HCT116 (cell line): ENCODE measurements around the gene KCNQ4. TPM values are rescaled to one million over a fixed set of nuclear protein-coding genes. Genes with fewer than 3 reads are reported as not detected.

Experiments used
- ATAC-seq: fragments of 200-7000 bp; cut with Tn5 transposase; 2 replicates; pipeline ENCODE4 v1.9.1; 2020; ENCODE audit warnings: mild to moderate bottlenecking, moderate library complexity
- BruUV-seq: library from RNA; stranded (reverse); fragments of 400-500 nt; replicated peaks from 2 replicates; lab custom pipeline; 2021; lab: Mats Ljungman, UMichigan
- CTCF ChIA-PET: fragments of 300-600 bp; sonication (Branson Sonifier 250); formaldehyde crosslinking; loops from one replicate; lab custom pipeline; 2021; ENCODE audit warnings: antibody characterized with exemption; lab: Charles Lee
- POLR2A ChIA-PET: fragments of 300-600, 350-600 bp; sonication (Branson Sonifier 250); formaldehyde crosslinking; loops from one replicate; lab custom pipeline; 2021; ENCODE audit warnings: antibody characterized with exemption; lab: Charles Lee
- RAD21 ChIA-PET, 2 experiments: fragments of 300-600 bp; sonication (Branson Sonifier 250); formaldehyde crosslinking; loops; one replicate each; lab custom pipeline; 2023; ENCODE audit warnings: low total read pairs in 2 of 2; ENCODE audit not compliant: uncharacterized antibody in 2 of 2, unreplicated experiment in 2 of 2, low non-redundant PET in 1 of 2; lab: Charles Lee
- DNase-seq: peaks from one replicate; pipeline ENCODE4 v3.0.0-alpha.2; 2010; ENCODE audit warnings: low read depth, low spot score
- H2AFZ ChIP-seq: fragments of 200-600 bp; shearing (Covaris generic), sonication (generic); 2 replicates; pipeline ENCODE4 v1.6.1; 2017; ENCODE audit warnings: low read depth, mixed run types, mixed read lengths, antibody characterized with exemption, low read length; ENCODE audit not compliant: poor library complexity, severe bottlenecking
- H3K27ac ChIP-seq: 2 replicates; pipeline ENCODE4 v1.5.1; 2012; ENCODE audit warnings: low read depth, low read length
- H3K27me3 ChIP-seq: fragments of 200-600 bp; sonication (generic); 2 replicates; pipeline ENCODE4 v1.6.1; 2016; ENCODE audit warnings: mixed run types, low read length, mixed read lengths; ENCODE audit not compliant: insufficient read depth
- H3K36me3 ChIP-seq, 2 experiments: fragments of 200-500 bp in 1 of 2; fragments of 200-600 bp in 1 of 2; sonication (Bioruptor generic) in 1 of 2; sonication (generic) in 1 of 2; 2 replicates each; pipeline versions ENCODE4 v1.5.1 to v1.6.1; 2014 to 2016; ENCODE audit warnings: low read length in 2 of 2, inconsistent platforms in 1 of 2, mixed read lengths in 1 of 2, mixed run types in 1 of 2; ENCODE audit not compliant: insufficient read depth in 2 of 2, control insufficient read depth in 1 of 2
- H3K4me1 ChIP-seq, 2 experiments: fragments of 200-600 bp in 1 of 2; sonication (generic) in 1 of 2; 2 replicates each; pipeline versions ENCODE4 v1.5.1 to v1.6.1; 2012 to 2017; ENCODE audit warnings: low read length in 2 of 2, inconsistent platforms in 1 of 2, mild to moderate bottlenecking in 1 of 2, mixed read lengths in 1 of 2, mixed run types in 1 of 2, moderate library complexity in 1 of 2; ENCODE audit not compliant: insufficient read depth in 2 of 2, control insufficient read depth in 1 of 2
- H3K4me2 ChIP-seq: fragments of 200-600 bp; sonication (generic); 2 replicates; pipeline ENCODE4 v1.6.1; 2017; ENCODE audit warnings: mixed run types, low read length, mixed read lengths
- H3K4me3 ChIP-seq, 2 experiments: fragments of 200-600 bp in 1 of 2; sonication (generic) in 1 of 2; replicated peaks in 1 of 2; 2 replicates each; pipeline ENCODE4 v1.5.1; 2011 to 2016; ENCODE audit warnings: low read length in 2 of 2, control low read depth in 1 of 2, low read depth in 1 of 2, mild to moderate bottlenecking in 1 of 2, mixed read lengths in 1 of 2, mixed run types in 1 of 2
- H3K79me2 ChIP-seq: fragments of 200-600 bp; sonication (generic); 2 replicates; pipeline ENCODE4 v1.6.1; 2017; ENCODE audit warnings: mild to moderate bottlenecking, mixed run types, low read length, moderate library complexity, mixed read lengths; ENCODE audit not compliant: insufficient read depth
- H3K9ac ChIP-seq: fragments of 200-600 bp; sonication (generic); 2 replicates; pipeline ENCODE4 v1.6.1; 2016; ENCODE audit warnings: low read length, mixed read lengths
- H3K9me2 ChIP-seq: fragments of 200-600 bp; sonication (generic), shearing (Covaris generic); 2 replicates; pipeline ENCODE4 v1.6.1; 2017; ENCODE audit warnings: mixed run types, mild to moderate bottlenecking, moderate library complexity; ENCODE audit not compliant: insufficient read depth
- H3K9me3 ChIP-seq, 2 experiments: fragments of 200-500 bp in 1 of 2; fragments of 200-600 bp in 1 of 2; sonication (Bioruptor generic) in 1 of 2; sonication (generic) in 1 of 2; 2 replicates each; pipeline ENCODE4 v1.6.1; 2014 to 2017; ENCODE audit warnings: low read length in 2 of 2, mixed read lengths in 2 of 2, inconsistent platforms in 1 of 2, low read depth in 1 of 2, mild to moderate bottlenecking in 1 of 2, mixed run types in 1 of 2, moderate library complexity in 1 of 2; ENCODE audit not compliant: control insufficient read depth in 1 of 2, insufficient read depth in 1 of 2
- H4K20me1 ChIP-seq: fragments of 200-600 bp; sonication (generic), shearing (Covaris generic); 2 replicates; pipeline ENCODE4 v1.6.1; 2017; ENCODE audit warnings: mixed run types, mild to moderate bottlenecking, moderate library complexity; ENCODE audit not compliant: insufficient read depth
- ATF3 ChIP-seq: IDR thresholded peaks from 2 replicates; pipeline ENCODE4 v1.6.1; 2012
- CBX3 ChIP-seq: IDR thresholded peaks from 2 replicates; pipeline ENCODE4 v1.6.1; 2012; ENCODE audit warnings: low read depth
- CEBPB ChIP-seq: IDR thresholded peaks from 2 replicates; pipeline ENCODE4 v1.6.1; 2012; ENCODE audit warnings: low read depth
- EGR1 ChIP-seq: IDR thresholded peaks from 2 replicates; pipeline ENCODE4 v1.6.1; 2012; ENCODE audit warnings: low read depth
- ELF1 ChIP-seq: IDR thresholded peaks from 2 replicates; pipeline ENCODE4 v1.6.1; 2012; ENCODE audit warnings: low read depth, borderline replicate concordance
- EZH2 ChIP-seq: fragments of 200-600 bp; sonication (generic); IDR thresholded peaks from 2 replicates; pipeline ENCODE4 v1.6.1; 2017; ENCODE audit warnings: antibody characterized with exemption, mixed run types
- EZH2phosphoT487 ChIP-seq: fragments of 200-600 bp; IDR thresholded peaks from 2 replicates; pipeline ENCODE4 v1.6.1; 2018; ENCODE audit warnings: antibody characterized with exemption, borderline replicate concordance
- FOSL1 ChIP-seq: IDR thresholded peaks from 2 replicates; pipeline ENCODE4 v1.6.1; 2012; ENCODE audit warnings: low read depth
- MAX ChIP-seq: IDR thresholded peaks from 2 replicates; pipeline ENCODE4 v1.6.1; 2012
- POLR2AphosphoS5 ChIP-seq: IDR thresholded peaks from 2 replicates; pipeline ENCODE4 v1.6.1; 2011; ENCODE audit warnings: mild to moderate bottlenecking, low read depth, low read length, moderate library complexity
- RAD21 ChIP-seq: IDR thresholded peaks from 2 replicates; pipeline ENCODE4 v1.6.1; 2012; ENCODE audit warnings: low read depth, mild to moderate bottlenecking
- SIN3A ChIP-seq: IDR thresholded peaks from 2 replicates; pipeline ENCODE4 v1.6.1; 2012; ENCODE audit warnings: low read depth
- SP1 ChIP-seq: IDR thresholded peaks from 2 replicates; pipeline ENCODE4 v1.6.1; 2012; ENCODE audit warnings: low read depth
- TCF7L2 ChIP-seq: IDR thresholded peaks from 2 replicates; pipeline ENCODE4 v1.7.0; 2011; ENCODE audit warnings: borderline replicate concordance, inconsistent platforms; ENCODE audit not compliant: insufficient read depth, insufficient read length; ENCODE audit errors: extremely low read depth
- intact Hi-C: fragments of 100-400 bp; cut with micrococcal nuclease; formaldehyde crosslinking; loops from 2 replicates; pipeline ENCODE4 v1.10.0; 2022
- total RNA-seq: library from RNA; stranded (reverse); gene quantifications from one replicate; pipeline ENCODE4 v1.2.1, GENCODE V29; 2021; ENCODE audit not compliant: unreplicated experiment

KCNQ4 gene
- total RNA-seq, 1 experiment from 2014 or later, result 4.1 TPM

DNA sequence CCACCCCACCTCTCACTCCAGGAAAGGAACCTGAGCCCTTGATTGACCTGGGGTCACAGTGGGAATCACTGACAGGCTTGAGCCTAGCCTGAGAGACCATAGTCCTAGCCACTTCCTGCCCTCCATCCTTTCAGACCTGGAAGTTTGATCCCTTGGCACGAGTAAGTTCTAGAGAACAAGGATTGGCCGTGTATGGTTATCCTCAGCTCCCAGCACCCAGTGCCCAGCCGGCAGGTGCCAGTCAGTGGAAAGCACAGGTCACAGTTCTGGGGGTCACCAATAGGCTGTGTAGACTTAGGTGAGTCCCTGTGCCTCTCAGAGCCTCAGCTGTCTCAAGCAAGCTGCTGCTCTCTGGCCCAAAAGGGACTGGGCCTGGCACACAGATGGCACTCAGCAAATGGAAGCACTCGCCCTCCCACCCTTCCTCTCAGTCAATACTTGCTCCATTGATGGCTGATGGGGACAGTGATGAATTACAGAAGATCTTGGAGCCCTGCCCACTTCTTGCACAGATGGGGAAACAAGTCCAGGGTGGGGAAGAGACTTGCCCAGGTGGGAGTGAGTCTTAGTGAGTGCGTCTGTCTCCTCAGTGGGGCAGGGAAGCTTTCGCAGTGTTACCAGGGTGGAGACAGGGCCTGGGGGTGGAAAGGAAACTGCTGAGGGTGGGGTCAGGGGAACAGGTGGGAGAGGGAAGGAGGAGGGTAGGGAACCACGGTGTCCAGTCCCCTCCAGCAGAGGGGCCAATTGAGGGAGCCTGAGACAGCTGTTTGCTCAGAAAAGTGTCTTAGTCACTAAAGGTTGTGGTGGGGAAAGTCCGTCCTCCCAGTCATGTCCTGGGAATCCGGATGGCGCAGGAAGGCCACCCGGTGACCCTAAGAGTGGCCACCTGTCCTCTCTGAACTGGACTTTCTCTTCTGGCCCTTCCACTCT, 2.6 kb upstream of the KCNQ4 start:
- Histone ChIP-seq H3K9ac (no peak overlapping the region), H3K9me3 (no peaks in the 10 kb centered on the region), H3K27ac (no peak overlapping the region), H3K4me3 (no peak overlapping the region), H3K4me1 (peaks cover 11 to 38% of the 10 kb centered on the region in 2 experiments), H3K79me2 (no peaks in the 10 kb centered on the region), H3K4me2 (no peak overlapping the region), H3K27me3 (no peaks in the 10 kb centered on the region), H2AFZ (no peak overlapping the region), H4K20me1 (no peaks in the 10 kb centered on the region), H3K36me3 (no peaks in the 10 kb centered on the region; a peak in 1 of 4 replicates), H3K9me2 (no peaks in the 10 kb centered on the region)
- ChIA-PET POLR2A (no interaction called here), CTCF (interaction anchor here (0.5 kb wide), 1 partner anchor 168 kb away, joined by 5 read pairs; no protein-coding TSS in a partner anchor), RAD21 (no interaction called here)
- TF ChIP-seq POLR2AphosphoS5, result no peak
- no peak for TF ChIP-seq EGR1
- TF ChIP-seq SIN3A, result no peak
- no peak for TF ChIP-seq CEBPB
- no peak for TF ChIP-seq SP1
- no peak for TF ChIP-seq RAD21
- no peak for TF ChIP-seq TCF7L2
- no peak for TF ChIP-seq EZH2phosphoT487
- no peak for TF ChIP-seq EZH2
- TF ChIP-seq ATF3, result no peak
- no peak for TF ChIP-seq FOSL1
- no peak for TF ChIP-seq ELF1
- TF ChIP-seq MAX, result no peak
- TF ChIP-seq CBX3, result no peak
- intact Hi-C loops, result no loop called here
- no peak for DNase-seq
- no TSS peak for BruUV-seq
- ATAC-seq, result no peak
